Osteocyte (in vitro differentiated cells): ENCODE results near the gene BCAS4. TPM values are rescaled to one million over a fixed set of nuclear protein-coding genes. Genes with fewer than 3 reads are reported as not detected.
"Not testable (repeated sequence)": the region's sequence is repeated elsewhere in the genome, so short reads cannot be mapped to it uniquely, and the experiment has no call there.

Source experiments
- DNase-seq: peaks from one replicate; pipeline ENCODE4 v3.0.0; 2021; ENCODE audit warnings: mixed read lengths; ENCODE audit not compliant: unreplicated experiment; ENCODE audit errors: extremely low spot score
- H3K27ac Mint-ChIP-seq: one replicate; pipeline ENCODE4 v1.8.0; 2021; ENCODE audit warnings: mild to moderate bottlenecking, mixed read lengths; ENCODE audit not compliant: unreplicated experiment
- H3K27me3 Mint-ChIP-seq: one replicate; pipeline ENCODE4 v1.8.0; 2021; ENCODE audit warnings: mixed read lengths; ENCODE audit not compliant: unreplicated experiment
- H3K36me3 Mint-ChIP-seq: one replicate; pipeline ENCODE4 v1.8.0; 2021; ENCODE audit warnings: mixed read lengths; ENCODE audit not compliant: unreplicated experiment
- H3K4me1 Mint-ChIP-seq: one replicate; pipeline ENCODE4 v1.8.0; 2021; ENCODE audit warnings: mixed read lengths; ENCODE audit not compliant: unreplicated experiment
- H3K4me3 Mint-ChIP-seq: one replicate; pipeline ENCODE4 v1.8.0; 2021; ENCODE audit warnings: mild to moderate bottlenecking, moderate library complexity, mixed read lengths; ENCODE audit not compliant: unreplicated experiment
- H3K9me3 Mint-ChIP-seq: one replicate; pipeline ENCODE4 v1.8.0; 2021; ENCODE audit warnings: mixed read lengths; ENCODE audit not compliant: unreplicated experiment
- CTCF ChIP-seq: fragments of 200-600 bp; sonication (generic); IDR thresholded peaks from 2 replicates; pipeline ENCODE4 v1.5.0; 2021; ENCODE audit warnings: antibody characterized with exemption, mild to moderate bottlenecking, moderate library complexity
- total RNA-seq: library from RNA; stranded (reverse); gene quantifications from 2 replicates; pipeline ENCODE4 v1.2.1, GENCODE V29; 2021

The BCAS4 gene
- total RNA-seq, 1 donor from 2014 or later = 4.2 TPM

- no peaks in the 10 kb centered on the region for H3K9me3 Mint-ChIP-seq
- no peaks in the 10 kb centered on the region for H3K36me3 Mint-ChIP-seq
- no peak overlapping the region for H3K4me3 Mint-ChIP-seq
- H3K27me3 Mint-ChIP-seq = no peaks in the 10 kb centered on the region
- peaks cover 12% of the 10 kb centered on the region for H3K4me1 Mint-ChIP-seq
- TF ChIP-seq CTCF = no peak
- peak overlapping the region; percentile 95 for H3K27ac Mint-ChIP-seq
- no peak for DNase-seq
Observed at GRCh38 chr20:50789968-50790650, 4.8 kb upstream of the BCAS4 start.

GRCh38 chr20:50790651-50791277, 4.1 kb upstream of the BCAS4 start:
- Mint-ChIP-seq H3K9me3 (no peaks in the 10 kb centered on the region), H3K4me1 (peaks cover 16% of the 10 kb centered on the region), H3K27me3 (no peaks in the 10 kb centered on the region), H3K36me3 (no peaks in the 10 kb centered on the region), H3K27ac (peak overlapping the region; percentile 95), H3K4me3 (peak overlapping the region; percentile 18)
- DNase-seq = peak; percentile 96
- peak; percentile 88 for TF ChIP-seq CTCF

- peaks cover 16% of the 10 kb centered on the region for H3K4me1 Mint-ChIP-seq
- H3K9me3 Mint-ChIP-seq = no peaks in the 10 kb centered on the region
- TF ChIP-seq CTCF = no peak
- no peaks in the 10 kb centered on the region for H3K27me3 Mint-ChIP-seq
- no peaks in the 10 kb centered on the region for H3K36me3 Mint-ChIP-seq
- H3K4me3 Mint-ChIP-seq = no peak overlapping the region
- H3K27ac Mint-ChIP-seq = no peak overlapping the region
- DNase-seq = no peak
Observed at GRCh38 chr20:50792708-50793574, 1.9 kb upstream of the BCAS4 start.

- DNase-seq, H3K27ac Mint-ChIP-seq, H3K9me3 Mint-ChIP-seq: not testable (repeated sequence)
Observed at GRCh38 chr20:50793575-50794016, 1.3 kb upstream of the BCAS4 start.

More at GRCh38 chr20:50793575-50794016, 1.3 kb upstream of the BCAS4 start:
- peak; percentile 58 for TF ChIP-seq CTCF
- H3K36me3 Mint-ChIP-seq, H3K4me3 Mint-ChIP-seq, H3K27me3 Mint-ChIP-seq: not testable (repeated sequence)
- peaks cover 16% of the 10 kb centered on the region for H3K4me1 Mint-ChIP-seq
